Neural cell (in vitro differentiated cells): ENCODE results near the gene TCF15. TPM values are rescaled to one million over a fixed set of nuclear protein-coding genes. Genes with fewer than 3 reads are reported as not detected.

Experiments
- H2AFZ ChIP-seq: fragments of 200-600, 300-800 bp; sonication (generic), shearing (Covaris generic); 2 replicates; pipeline ENCODE4 v1.6.0; 2014; ENCODE audit warnings: low read depth, mild to moderate bottlenecking, antibody characterized with exemption, low read length, moderate library complexity
- H3F3A ChIP-seq: fragments of 200-600 bp; shearing (Covaris generic); 2 replicates; pipeline ENCODE4 v1.6.1; 2016; ENCODE audit warnings: mild to moderate bottlenecking, moderate library complexity, mixed read lengths, antibody characterized with exemption, low read length; ENCODE audit not compliant: insufficient read depth, poor library complexity, severe bottlenecking
- H3K27ac ChIP-seq: fragments of 200-600, 300-800 bp; sonication (generic), shearing (Covaris generic); 2 replicates; pipeline ENCODE4 v1.5.1; 2014; ENCODE audit warnings: mild to moderate bottlenecking, low read length, moderate library complexity
- H3K27me3 ChIP-seq: fragments of 300-800, 200-600 bp; sonication (generic), shearing (Covaris generic); 2 replicates; pipeline ENCODE4 v1.6.0; 2014; ENCODE audit warnings: mild to moderate bottlenecking, low read depth, low read length, moderate library complexity; ENCODE audit not compliant: insufficient read depth
- H3K36me3 ChIP-seq: fragments of 300-800, 200-600 bp; sonication (generic), shearing (Covaris generic); 2 replicates; pipeline ENCODE4 v1.5.1; 2014; ENCODE audit warnings: mild to moderate bottlenecking, antibody characterized with exemption, low read length, moderate library complexity; ENCODE audit not compliant: insufficient read depth
- H3K4me2 ChIP-seq: fragments of 300-800, 200-600 bp; sonication (generic), shearing (Covaris generic); 2 replicates; pipeline ENCODE4 v1.6.0; 2014; ENCODE audit warnings: mild to moderate bottlenecking, low read length
- H3K4me3 ChIP-seq: fragments of 300-800, 200-600 bp; sonication (generic), shearing (Covaris generic); 2 replicates; pipeline ENCODE4 v1.5.1; 2014; ENCODE audit warnings: mild to moderate bottlenecking, low read length, moderate library complexity
- H3K79me2 ChIP-seq: fragments of 200-600 bp; shearing (Covaris generic); replicated peaks from 2 replicates; pipeline ENCODE4 v1.6.0; 2014; ENCODE audit warnings: mild to moderate bottlenecking, low read length, moderate library complexity; ENCODE audit not compliant: insufficient read depth
- H3K9ac ChIP-seq: fragments of 300-800, 200-600 bp; sonication (generic), shearing (Covaris generic); 2 replicates; pipeline ENCODE4 v1.6.1; 2016; ENCODE audit warnings: mild to moderate bottlenecking, low read length, mixed read lengths
- H3K9me2 ChIP-seq: fragments of 200-600 bp; shearing (Covaris generic); 2 replicates; pipeline ENCODE4 v1.6.1; 2016; ENCODE audit warnings: mild to moderate bottlenecking, low read length, mixed read lengths; ENCODE audit not compliant: insufficient read depth
- H3K9me3 ChIP-seq: fragments of 200-600, 300-800 bp; sonication (generic), shearing (Covaris generic); 2 replicates; pipeline ENCODE4 v1.6.1; 2016; ENCODE audit warnings: mild to moderate bottlenecking, mixed run types, low read length, moderate library complexity, mixed read lengths
- H4K20me1 ChIP-seq: fragments of 200-600 bp; shearing (Covaris generic); 2 replicates; pipeline ENCODE4 v1.6.1; 2016; ENCODE audit warnings: mild to moderate bottlenecking, mixed run types; ENCODE audit not compliant: insufficient read depth
- EP300 ChIP-seq: fragments of 450-650 bp; conservative IDR thresholded peaks from 2 replicates; pipeline ENCODE4 v1.6.1; 2014; ENCODE audit warnings: antibody characterized with exemption, mild to moderate bottlenecking, moderate library complexity; ENCODE audit not compliant: poor library complexity, severe bottlenecking
- EZH2 ChIP-seq: fragments of 200-600, 300-800 bp; shearing (Covaris generic), sonication (generic); IDR thresholded peaks from 2 replicates; pipeline ENCODE4 v1.6.1; 2014; ENCODE audit warnings: antibody characterized with exemption, low read length, borderline replicate concordance, mild to moderate bottlenecking; ENCODE audit not compliant: insufficient read depth, poor library complexity, severe bottlenecking
- MXI1 ChIP-seq: fragments of 450-650 bp; conservative IDR thresholded peaks from 2 replicates; pipeline ENCODE4 v1.6.1; 2014; ENCODE audit warnings: antibody characterized with exemption, mild to moderate bottlenecking; ENCODE audit not compliant: poor library complexity, severe bottlenecking
- POLR2AphosphoS5 ChIP-seq: IDR thresholded peaks from 2 replicates; pipeline ENCODE4 v1.6.1; 2012
- RAD21 ChIP-seq: fragments of 450-650 bp; conservative IDR thresholded peaks from 2 replicates; pipeline ENCODE4 v1.6.1; 2014; ENCODE audit warnings: antibody characterized with exemption, mild to moderate bottlenecking, moderate library complexity
- SMC3 ChIP-seq: fragments of 450-650 bp; conservative IDR thresholded peaks from 2 replicates; pipeline ENCODE4 v1.6.1; 2014; ENCODE audit warnings: antibody characterized with exemption, mild to moderate bottlenecking, moderate library complexity; ENCODE audit not compliant: poor library complexity
- TAF1 ChIP-seq: IDR thresholded peaks from 2 replicates; pipeline ENCODE4 v1.6.1; 2012; ENCODE audit warnings: low read depth
- polyA plus RNA-seq: library from polyadenylated mRNA; depleted of rRNA; stranded (reverse); fragments of >200 nt; gene quantifications from 2 replicates; pipeline ENCODE4 v1.2.3, GENCODE V29; 2014
- TF ChIP-seq, protein P1 (sequence below): fragments of 450-650 bp; IDR thresholded peaks from 2 replicates; pipeline ENCODE4 v1.5.1; 2014; ENCODE audit warnings: antibody characterized with exemption, mild to moderate bottlenecking, moderate library complexity; ENCODE audit not compliant: poor library complexity, severe bottlenecking
- TF ChIP-seq, protein P2 (sequence below): IDR thresholded peaks from 2 replicates; pipeline ENCODE4 v1.6.1; 2012; ENCODE audit warnings: borderline replicate concordance

The TCF15 gene
- polyA plus RNA-seq, 1 donor from 2014 or later: not detected

DNA sequence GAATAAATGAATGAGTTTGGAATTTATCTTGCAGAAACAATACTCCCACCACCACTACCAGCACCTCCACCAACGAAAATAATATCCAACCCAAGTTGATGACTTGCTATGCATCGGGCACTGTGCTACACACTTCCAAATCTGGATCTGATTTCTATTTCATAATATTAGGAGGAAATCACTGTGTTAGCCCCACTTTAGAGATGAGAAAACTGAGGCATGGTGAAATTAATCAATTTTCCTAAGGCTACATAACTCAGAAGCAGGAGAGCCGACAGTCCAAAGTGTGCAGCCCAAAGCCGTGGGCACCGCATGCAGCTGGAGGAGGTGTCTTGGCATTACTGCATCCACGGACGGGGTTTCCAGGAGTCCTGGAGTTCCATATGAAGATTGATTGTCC lies 17.6 kb downstream of the TCF15 start:
- no peaks in the 10 kb centered on the region for H3F3A ChIP-seq
- H3K27me3 ChIP-seq: no peaks in the 10 kb centered on the region
- no peak overlapping the region for H3K4me2 ChIP-seq
- H3K9me2 ChIP-seq: no peaks in the 10 kb centered on the region
- no peaks in the 10 kb centered on the region for H4K20me1 ChIP-seq
- H3K9ac ChIP-seq: no peak overlapping the region
- no peak overlapping the region for H3K27ac ChIP-seq
- H3K79me2 ChIP-seq: no peaks in the 10 kb centered on the region
- H3K4me3 ChIP-seq: no peak overlapping the region
- H3K9me3 ChIP-seq: no peaks in the 10 kb centered on the region
- H3K36me3 ChIP-seq: no peaks in the 10 kb centered on the region
- TF ChIP-seq MXI1: no peak
- TF ChIP-seq RAD21: no peak
- TF ChIP-seq EZH2: no peak
- TF ChIP-seq, protein P1, sequence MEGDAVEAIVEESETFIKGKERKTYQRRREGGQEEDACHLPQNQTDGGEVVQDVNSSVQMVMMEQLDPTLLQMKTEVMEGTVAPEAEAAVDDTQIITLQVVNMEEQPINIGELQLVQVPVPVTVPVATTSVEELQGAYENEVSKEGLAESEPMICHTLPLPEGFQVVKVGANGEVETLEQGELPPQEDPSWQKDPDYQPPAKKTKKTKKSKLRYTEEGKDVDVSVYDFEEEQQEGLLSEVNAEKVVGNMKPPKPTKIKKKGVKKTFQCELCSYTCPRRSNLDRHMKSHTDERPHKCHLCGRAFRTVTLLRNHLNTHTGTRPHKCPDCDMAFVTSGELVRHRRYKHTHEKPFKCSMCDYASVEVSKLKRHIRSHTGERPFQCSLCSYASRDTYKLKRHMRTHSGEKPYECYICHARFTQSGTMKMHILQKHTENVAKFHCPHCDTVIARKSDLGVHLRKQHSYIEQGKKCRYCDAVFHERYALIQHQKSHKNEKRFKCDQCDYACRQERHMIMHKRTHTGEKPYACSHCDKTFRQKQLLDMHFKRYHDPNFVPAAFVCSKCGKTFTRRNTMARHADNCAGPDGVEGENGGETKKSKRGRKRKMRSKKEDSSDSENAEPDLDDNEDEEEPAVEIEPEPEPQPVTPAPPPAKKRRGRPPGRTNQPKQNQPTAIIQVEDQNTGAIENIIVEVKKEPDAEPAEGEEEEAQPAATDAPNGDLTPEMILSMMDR: no peak
- TF ChIP-seq SMC3: no peak
- no peak for TF ChIP-seq EP300
- TF ChIP-seq TAF1: no peak
- TF ChIP-seq POLR2AphosphoS5: no peak
- TF ChIP-seq, protein P2, sequence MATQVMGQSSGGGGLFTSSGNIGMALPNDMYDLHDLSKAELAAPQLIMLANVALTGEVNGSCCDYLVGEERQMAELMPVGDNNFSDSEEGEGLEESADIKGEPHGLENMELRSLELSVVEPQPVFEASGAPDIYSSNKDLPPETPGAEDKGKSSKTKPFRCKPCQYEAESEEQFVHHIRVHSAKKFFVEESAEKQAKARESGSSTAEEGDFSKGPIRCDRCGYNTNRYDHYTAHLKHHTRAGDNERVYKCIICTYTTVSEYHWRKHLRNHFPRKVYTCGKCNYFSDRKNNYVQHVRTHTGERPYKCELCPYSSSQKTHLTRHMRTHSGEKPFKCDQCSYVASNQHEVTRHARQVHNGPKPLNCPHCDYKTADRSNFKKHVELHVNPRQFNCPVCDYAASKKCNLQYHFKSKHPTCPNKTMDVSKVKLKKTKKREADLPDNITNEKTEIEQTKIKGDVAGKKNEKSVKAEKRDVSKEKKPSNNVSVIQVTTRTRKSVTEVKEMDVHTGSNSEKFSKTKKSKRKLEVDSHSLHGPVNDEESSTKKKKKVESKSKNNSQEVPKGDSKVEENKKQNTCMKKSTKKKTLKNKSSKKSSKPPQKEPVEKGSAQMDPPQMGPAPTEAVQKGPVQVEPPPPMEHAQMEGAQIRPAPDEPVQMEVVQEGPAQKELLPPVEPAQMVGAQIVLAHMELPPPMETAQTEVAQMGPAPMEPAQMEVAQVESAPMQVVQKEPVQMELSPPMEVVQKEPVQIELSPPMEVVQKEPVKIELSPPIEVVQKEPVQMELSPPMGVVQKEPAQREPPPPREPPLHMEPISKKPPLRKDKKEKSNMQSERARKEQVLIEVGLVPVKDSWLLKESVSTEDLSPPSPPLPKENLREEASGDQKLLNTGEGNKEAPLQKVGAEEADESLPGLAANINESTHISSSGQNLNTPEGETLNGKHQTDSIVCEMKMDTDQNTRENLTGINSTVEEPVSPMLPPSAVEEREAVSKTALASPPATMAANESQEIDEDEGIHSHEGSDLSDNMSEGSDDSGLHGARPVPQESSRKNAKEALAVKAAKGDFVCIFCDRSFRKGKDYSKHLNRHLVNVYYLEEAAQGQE: no peak
- H2AFZ ChIP-seq: no peak overlapping the region

DNA sequence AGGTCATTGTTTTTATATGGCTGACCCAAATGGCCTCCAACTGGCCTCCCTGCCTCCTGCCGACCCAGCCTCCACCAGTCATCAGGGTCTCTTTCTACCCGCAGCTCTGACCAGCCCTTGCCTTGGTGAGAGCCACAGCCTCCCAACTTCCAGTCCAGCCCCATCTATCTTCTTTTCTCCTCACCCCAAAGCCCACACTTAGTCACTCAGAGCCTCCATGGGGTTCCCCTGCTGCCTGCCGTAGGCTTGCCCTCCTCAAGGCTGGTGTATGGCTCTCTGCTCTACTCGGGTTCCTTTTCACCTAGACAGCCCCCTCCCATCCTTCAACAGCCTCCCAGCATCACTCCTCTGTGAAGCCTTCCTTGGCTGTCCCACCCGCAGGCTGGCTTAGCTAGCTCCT lies 18.2 kb downstream of the TCF15 start:
- H3K79me2 ChIP-seq: no peaks in the 10 kb centered on the region
- TF ChIP-seq EZH2 (no peak), SMC3 (no peak), TAF1 (no peak), RAD21 (no peak), POLR2AphosphoS5 (no peak), MXI1 (no peak), EP300 (no peak)
- TF ChIP-seq, protein P1: no peak
- TF ChIP-seq, protein P2: no peak
- H3K9me2 ChIP-seq: no peaks in the 10 kb centered on the region
- no peak overlapping the region for H2AFZ ChIP-seq
- no peaks in the 10 kb centered on the region for H3K27me3 ChIP-seq
- H3K4me2 ChIP-seq: no peak overlapping the region
- no peak overlapping the region for H3K9ac ChIP-seq
- H3K36me3 ChIP-seq: no peaks in the 10 kb centered on the region
- H3K9me3 ChIP-seq: no peaks in the 10 kb centered on the region
- H3F3A ChIP-seq: no peaks in the 10 kb centered on the region
- no peaks in the 10 kb centered on the region for H4K20me1 ChIP-seq
- no peak overlapping the region for H3K4me3 ChIP-seq
- H3K27ac ChIP-seq: no peak overlapping the region
